Heart left ventricle (tissue), 13 donors: ENCODE results near the gene ANXA10.

Experiments used
- POLR2A ChIP-seq, 2 donors: fragments of 450-650 bp; IDR thresholded peaks; one replicate each; pipeline ENCODE4 v1.6.1; 2017; ENCODE audit warnings: antibody characterized with exemption in 2 of 2, mild to moderate bottlenecking in 2 of 2, moderate library complexity in 2 of 2
- TF ChIP-seq, protein P1 (sequence below), 12 donors: fragments of 200-600 bp; sonication (generic) in 4 of 12; IDR thresholded peaks; one replicate each; pipeline versions ENCODE4 v1.5.0 to v1.8.0; 2018 to 2022; ENCODE audit warnings: antibody characterized with exemption in 12 of 12, mild to moderate bottlenecking in 5 of 12
- donor health status: ischemic (EF 13 %, LVEDD 7.1; RV severe dilation, severe dysfunction).
- donor health status: DM: no; HTN: yes; CAD: no.
- donor health status: DM: no; HTN: no; CAD: no.
- donor health status: ischemic (EF 25% LVEDD 6.9; RV normal size, moderate dysfunction).
- donor health status: ischemic (EF 25% LVEDD 5.7; RV mildly dilated, moderate dysfunction).
- donor health status: ischemic (EF 35%, LVEDD 5.7; RV mildly dilated, moderate dysfunction).
- donor health status: nonischemic (EF 11% LVEDD 7.7; RV severe dilation, severe dysfunction).
- donor health status: DM: yes; HTN: yes; CAD: no.
- donor health status: PGD.
- donor health status: ischemic (EF 29% LVEDD 5.4; RV normal size, mild dysfunction).
- donor health status: nonischemic (EF 23%, LVEDD 6.1; RV moderate dilation, normal function).

GRCh38 chr4:168200685-168201084 is 108.3 kb downstream of the ANXA10 start:
- no peak for TF ChIP-seq POLR2A (IDR thresholded peaks at IDR 0.05)
- TF ChIP-seq, protein P1, sequence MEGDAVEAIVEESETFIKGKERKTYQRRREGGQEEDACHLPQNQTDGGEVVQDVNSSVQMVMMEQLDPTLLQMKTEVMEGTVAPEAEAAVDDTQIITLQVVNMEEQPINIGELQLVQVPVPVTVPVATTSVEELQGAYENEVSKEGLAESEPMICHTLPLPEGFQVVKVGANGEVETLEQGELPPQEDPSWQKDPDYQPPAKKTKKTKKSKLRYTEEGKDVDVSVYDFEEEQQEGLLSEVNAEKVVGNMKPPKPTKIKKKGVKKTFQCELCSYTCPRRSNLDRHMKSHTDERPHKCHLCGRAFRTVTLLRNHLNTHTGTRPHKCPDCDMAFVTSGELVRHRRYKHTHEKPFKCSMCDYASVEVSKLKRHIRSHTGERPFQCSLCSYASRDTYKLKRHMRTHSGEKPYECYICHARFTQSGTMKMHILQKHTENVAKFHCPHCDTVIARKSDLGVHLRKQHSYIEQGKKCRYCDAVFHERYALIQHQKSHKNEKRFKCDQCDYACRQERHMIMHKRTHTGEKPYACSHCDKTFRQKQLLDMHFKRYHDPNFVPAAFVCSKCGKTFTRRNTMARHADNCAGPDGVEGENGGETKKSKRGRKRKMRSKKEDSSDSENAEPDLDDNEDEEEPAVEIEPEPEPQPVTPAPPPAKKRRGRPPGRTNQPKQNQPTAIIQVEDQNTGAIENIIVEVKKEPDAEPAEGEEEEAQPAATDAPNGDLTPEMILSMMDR (IDR thresholded peaks at IDR 0.05), result no peak
